Right atrium auricular region (tissue), 2 donors: ENCODE data around the gene LCE4A. TPM values are rescaled to one million over a fixed set of nuclear protein-coding genes. Genes with fewer than 3 reads are reported as not detected.

Experiments
- DNase-seq: peaks from one replicate; pipeline ENCODE4 v3.0.0-alpha.2; 2019; ENCODE audit warnings: low spot score
- H3K27ac ChIP-seq, 2 donors: fragments of 200-600 bp; sonication (generic); 1 replicate in 1 of 2; 2 replicates in 1 of 2; pipeline ENCODE4 v1.5.1; 2016 to 2019
- H3K27me3 ChIP-seq, 2 donors: fragments of 200-600 bp; sonication (generic); one replicate each; pipeline versions ENCODE4 v1.5.1 to v1.6.0; 2017 to 2019
- H3K36me3 ChIP-seq: fragments of 200-600 bp; sonication (generic); one replicate; pipeline ENCODE4 v1.5.1; 2016
- H3K4me1 ChIP-seq, 2 donors: fragments of 200-600 bp; sonication (generic); one replicate each; pipeline versions ENCODE4 v1.5.1 to v1.6.0; 2017 to 2019
- H3K4me3 ChIP-seq, 2 donors: fragments of 200-600 bp; sonication (generic); 1 replicate in 1 of 2; 2 replicates in 1 of 2; pipeline ENCODE4 v1.5.1; 2017 to 2019; ENCODE audit warnings: mild to moderate bottlenecking in 1 of 2, moderate library complexity in 1 of 2
- H3K9me3 ChIP-seq, 2 donors: fragments of 200-600 bp; sonication (generic); one replicate each; pipeline ENCODE4 v1.5.1; 2019
- CTCF ChIP-seq, 2 donors: fragments of 200-600 bp; sonication (generic); IDR thresholded peaks; one replicate each; pipeline ENCODE4 v1.5.1; 2019; ENCODE audit warnings: antibody characterized with exemption in 2 of 2
- total RNA-seq, 2 donors: library from RNA; depleted of rRNA; stranded (reverse); fragments of >200 nt; gene quantifications; one replicate each; pipeline ENCODE4 v1.1.0, GENCODE V29; 2016

Gene LCE4A
- total RNA-seq, 2 donors from 2014 or later, result not detected

GRCh38 chr1:152741656-152742055 lies 33.7 kb downstream of the LCE4A start:
- no peak overlapping the region for H3K4me3 ChIP-seq
- H3K27ac ChIP-seq, result no peak overlapping the region
- H3K27me3 ChIP-seq, result no peaks in the 10 kb centered on the region
- no peaks in the 10 kb centered on the region for H3K9me3 ChIP-seq
- H3K36me3 ChIP-seq, result no peaks in the 10 kb centered on the region
- DNase-seq, result no peak
- H3K4me1 ChIP-seq, result no peaks in the 10 kb centered on the region
- TF ChIP-seq CTCF (IDR thresholded peaks at IDR 0.05), result no peak

GRCh38 chr1:152743371-152744145 lies 35.6 kb downstream of the LCE4A start:
- no peak for TF ChIP-seq CTCF (IDR thresholded peaks at IDR 0.05)
- no peaks in the 10 kb centered on the region for H3K27me3 ChIP-seq
- DNase-seq, result no peak
- no peak overlapping the region for H3K27ac ChIP-seq
- no peaks in the 10 kb centered on the region for H3K4me1 ChIP-seq
- H3K9me3 ChIP-seq, result no peaks in the 10 kb centered on the region
- no peak overlapping the region for H3K4me3 ChIP-seq
- H3K36me3 ChIP-seq, result no peaks in the 10 kb centered on the region

- H3K27me3 ChIP-seq, result no peaks in the 10 kb centered on the region
- H3K36me3 ChIP-seq, result no peaks in the 10 kb centered on the region
- no peak for TF ChIP-seq CTCF (IDR thresholded peaks at IDR 0.05)
- no peak for DNase-seq
- H3K4me1 ChIP-seq, result no peaks in the 10 kb centered on the region
- no peaks in the 10 kb centered on the region for H3K9me3 ChIP-seq
- H3K27ac ChIP-seq, result no peak overlapping the region
- no peak overlapping the region for H3K4me3 ChIP-seq
Observed at GRCh38 chr1:152745289-152745704, 37.3 kb downstream of the LCE4A start.

- no peak for DNase-seq
- H3K4me1 ChIP-seq, result no peaks in the 10 kb centered on the region
- no peak overlapping the region for H3K27ac ChIP-seq
- H3K4me3 ChIP-seq, result no peak overlapping the region
- no peak for TF ChIP-seq CTCF (IDR thresholded peaks at IDR 0.05)
- no peaks in the 10 kb centered on the region for H3K9me3 ChIP-seq
- no peaks in the 10 kb centered on the region for H3K36me3 ChIP-seq
- H3K27me3 ChIP-seq, result no peaks in the 10 kb centered on the region
Observed at GRCh38 chr1:152745765-152746444, 37.9 kb downstream of the LCE4A start.

- Histone ChIP-seq H3K4me1 (no peaks in the 10 kb centered on the region), H3K36me3 (no peaks in the 10 kb centered on the region), H3K9me3 (no peaks in the 10 kb centered on the region), H3K27ac (no peak overlapping the region), H3K4me3 (no peak overlapping the region), H3K27me3 (no peaks in the 10 kb centered on the region)
- no peak for DNase-seq
- TF ChIP-seq CTCF (IDR thresholded peaks at IDR 0.05), result no peak
Observed at GRCh38 chr1:152747831-152748230, 39.9 kb downstream of the LCE4A start.
